ENCODE results near the gene APOLD1.
"Not testable (repeated sequence)": the region's sequence is repeated elsewhere in the genome, so short reads cannot be mapped to it uniquely, and the experiment has no call there.

Gene APOLD1

DNA sequence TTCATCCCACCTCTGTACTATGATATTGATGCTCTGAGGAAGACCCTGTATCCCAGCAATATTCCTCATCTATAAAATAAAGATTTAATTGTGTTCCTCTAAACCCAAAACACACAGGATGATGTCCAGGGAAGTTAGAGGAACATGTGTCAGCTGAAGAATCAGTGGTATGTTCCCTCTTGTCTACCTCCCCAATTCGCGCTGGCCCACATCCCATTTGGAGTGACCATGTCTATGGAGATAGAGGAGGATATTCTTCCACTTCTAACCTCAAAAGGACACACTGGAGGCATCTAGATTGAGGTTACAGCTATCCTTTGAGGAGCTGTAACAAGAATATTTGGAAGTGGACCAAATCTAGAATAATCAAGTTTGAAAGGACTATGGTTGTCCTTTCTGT lies 1.3 kb upstream of the APOLD1 start:
- in situ Hi-C loops (cut with MboI; ENCODE audit: low sequenced_read_pairs) = no loop called here

DNA sequence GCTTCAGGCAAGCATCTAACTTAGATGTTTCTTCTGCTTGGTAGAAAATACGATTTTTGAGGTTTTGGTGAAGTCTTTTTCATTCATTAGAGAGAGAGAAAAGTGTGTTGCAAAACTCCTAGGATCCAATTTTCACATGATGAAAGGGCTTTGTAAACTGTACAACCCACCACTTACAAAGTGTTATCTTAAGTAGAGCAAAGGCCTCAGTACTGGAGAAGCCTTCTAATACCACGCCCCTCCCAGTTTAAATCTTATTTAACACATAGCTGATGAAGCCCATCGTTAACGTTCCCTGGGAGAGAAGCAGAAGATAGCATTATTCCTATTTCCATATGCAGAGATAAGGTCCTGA lies 869 bp downstream of the APOLD1 start:
- in situ Hi-C loops (cut with MboI; ENCODE audit: low sequenced_read_pairs) = no loop called here

DNA sequence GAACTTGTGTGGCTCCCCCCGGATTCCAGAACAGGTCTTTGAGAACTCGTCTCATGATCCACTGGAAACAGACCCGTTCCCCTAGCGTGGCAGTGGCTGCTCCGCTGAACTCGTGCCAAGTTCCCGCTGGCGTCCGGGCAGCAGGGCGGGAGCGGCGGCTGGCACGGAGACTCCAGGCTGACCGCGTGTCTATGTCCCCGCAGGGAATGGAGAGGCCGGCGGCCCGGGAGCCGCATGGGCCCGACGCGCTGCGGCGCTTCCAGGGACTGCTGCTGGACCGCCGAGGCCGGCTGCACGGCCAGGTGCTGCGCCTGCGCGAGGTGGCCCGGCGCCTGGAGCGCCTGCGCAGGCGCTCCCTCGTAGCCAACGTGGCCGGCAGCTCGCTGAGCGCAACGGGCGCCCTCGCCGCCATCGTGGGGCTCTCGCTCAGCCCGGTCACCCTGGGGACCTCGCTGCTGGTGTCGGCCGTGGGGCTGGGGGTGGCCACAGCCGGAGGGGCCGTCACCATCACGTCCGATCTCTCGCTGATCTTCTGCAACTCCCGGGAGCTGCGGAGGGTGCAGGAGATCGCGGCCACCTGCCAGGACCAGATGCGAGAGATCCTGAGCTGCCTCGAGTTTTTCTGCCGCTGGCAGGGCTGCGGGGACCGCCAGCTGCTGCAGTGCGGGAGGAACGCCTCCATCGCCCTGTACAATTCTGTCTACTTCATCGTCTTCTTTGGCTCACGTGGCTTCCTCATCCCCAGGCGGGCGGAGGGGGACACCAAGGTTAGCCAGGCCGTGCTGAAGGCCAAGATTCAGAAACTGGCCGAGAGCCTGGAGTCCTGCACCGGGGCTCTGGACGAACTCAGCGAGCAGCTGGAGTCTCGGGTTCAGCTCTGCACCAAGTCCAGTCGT lies 1.5 kb downstream of the APOLD1 start:
- in situ Hi-C loops (cut with MboI; ENCODE audit: low sequenced_read_pairs) = no loop called here

DNA sequence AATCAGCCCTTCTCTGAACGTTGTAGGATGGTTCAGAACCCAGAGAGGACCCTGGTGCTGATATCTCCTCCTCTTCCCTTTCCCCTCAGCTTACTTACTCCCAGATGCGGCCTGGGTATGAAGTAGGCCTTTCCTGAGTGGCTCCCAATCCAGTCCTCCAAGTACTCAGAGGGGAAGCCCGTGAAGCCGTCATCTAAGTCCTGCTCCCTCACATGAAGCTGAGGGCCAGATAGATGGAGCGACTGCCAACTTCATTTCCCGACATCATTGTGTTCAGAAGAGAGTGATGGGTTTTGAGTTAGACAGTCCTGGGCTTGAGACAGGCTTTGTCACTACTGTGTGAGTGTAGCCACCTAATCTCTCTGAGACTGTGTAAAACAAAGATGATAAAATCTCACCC lies 2.7 kb downstream of the APOLD1 start:
- in situ Hi-C loops (cut with MboI; ENCODE audit: low sequenced_read_pairs) = no loop called here

DNA sequence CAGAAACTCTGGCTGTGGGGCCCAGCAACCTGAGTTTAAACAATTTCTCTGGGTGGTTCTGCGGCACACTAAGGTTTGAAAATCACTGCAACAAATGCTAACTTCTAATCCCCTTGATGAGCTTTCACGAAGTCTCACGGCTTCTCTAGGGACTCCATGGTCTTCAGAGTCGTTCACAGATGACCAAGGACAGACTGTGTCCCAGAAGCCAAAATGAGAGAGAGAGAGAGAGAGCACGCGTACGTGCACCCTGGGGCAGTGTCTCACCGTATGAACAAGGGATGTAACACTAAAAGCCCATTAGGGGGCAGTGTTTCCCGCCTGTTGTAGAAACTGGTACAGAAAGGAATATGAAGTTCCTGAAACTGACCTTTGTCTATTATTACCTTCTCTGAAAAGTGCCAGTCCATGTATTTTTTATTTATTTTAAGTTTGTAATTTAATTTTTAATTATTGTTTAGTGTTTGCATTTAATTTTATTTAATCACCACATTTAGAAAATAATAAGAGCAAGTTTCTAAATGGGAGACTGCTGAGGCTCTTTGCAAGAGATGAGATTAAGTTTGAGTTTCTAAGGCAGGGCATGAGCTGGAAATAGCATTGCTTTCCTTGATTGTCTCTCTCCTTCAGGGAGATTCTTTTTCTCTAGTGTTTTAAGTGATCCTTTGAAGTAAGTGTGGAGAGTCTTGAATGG lies 3.4 kb downstream of the APOLD1 start:
- in situ Hi-C loops (cut with MboI; ENCODE audit: low sequenced_read_pairs) = no loop called here

DNA sequence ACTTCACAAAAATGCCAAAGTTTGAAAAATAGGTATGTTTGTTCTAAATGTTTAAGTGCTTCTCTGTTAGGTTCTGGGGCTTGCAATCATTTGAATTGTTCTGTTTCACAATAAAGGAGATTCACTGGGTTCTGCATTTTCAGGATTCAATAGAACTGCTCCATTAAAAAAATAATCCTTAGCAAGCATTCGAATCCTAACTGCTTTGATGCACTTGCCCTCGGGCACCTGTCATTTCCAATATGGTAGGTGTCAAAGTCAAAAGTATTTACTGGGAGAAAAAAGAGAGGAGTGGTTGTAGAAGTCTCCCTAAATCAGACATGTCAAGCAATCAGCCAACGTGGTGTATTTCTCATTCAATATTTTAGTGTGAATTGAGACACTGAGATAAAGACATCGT lies 5.5 kb downstream of the APOLD1 start:
- in situ Hi-C loops (cut with MboI; ENCODE audit: low sequenced_read_pairs) = no loop called here

DNA sequence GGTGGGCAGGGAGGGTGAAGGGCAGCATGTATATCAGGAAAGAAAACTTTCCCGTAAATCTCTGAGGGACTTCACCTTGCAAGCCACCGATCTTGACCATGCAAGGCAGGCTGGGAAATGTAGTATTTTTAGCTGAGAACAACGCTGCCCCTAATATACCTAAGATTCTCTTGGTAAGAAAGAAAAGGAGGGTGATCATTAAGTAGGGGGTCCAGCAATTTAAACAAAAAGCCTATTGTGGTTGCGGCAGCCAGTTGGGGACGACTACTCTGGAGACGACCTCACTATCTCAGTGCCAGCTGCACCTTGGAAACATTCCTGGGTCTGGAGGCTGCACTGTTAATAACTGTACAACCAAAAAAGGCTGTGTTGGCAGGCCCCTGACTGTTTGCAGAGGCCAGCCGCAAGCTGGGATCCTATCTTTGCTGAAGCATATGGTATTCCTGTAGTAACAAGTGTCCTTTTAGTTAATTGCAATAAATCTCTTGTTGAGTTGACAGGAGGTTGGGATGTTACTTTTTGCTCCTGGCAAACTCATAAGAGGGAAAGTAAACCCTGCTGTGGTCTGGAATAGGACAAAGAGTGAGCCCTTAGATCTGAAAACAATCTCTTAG lies 6.4 kb downstream of the APOLD1 start:
- in situ Hi-C loops (cut with MboI; ENCODE audit: low sequenced_read_pairs) = no loop called here

DNA sequence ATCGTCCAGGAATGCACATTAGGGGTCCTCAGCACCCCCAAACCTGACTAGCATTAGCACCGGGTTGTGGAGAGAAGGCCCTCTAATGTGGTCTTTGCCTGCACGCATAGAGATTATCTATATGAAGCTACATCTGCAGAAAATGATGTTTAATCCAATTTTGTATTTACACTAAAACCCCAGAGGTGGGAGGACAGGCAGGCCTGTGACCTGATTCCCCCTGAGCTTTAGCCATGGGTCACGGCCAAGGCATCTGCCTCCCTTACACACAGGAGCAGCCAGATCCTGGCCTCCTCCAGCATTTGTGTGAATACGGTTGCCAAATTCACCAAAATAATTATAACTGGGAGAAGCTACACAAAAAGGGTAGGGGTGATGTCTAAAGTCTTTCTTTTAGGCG lies 7.0 kb downstream of the APOLD1 start:
- in situ Hi-C loops (cut with MboI; ENCODE audit: low sequenced_read_pairs) = no loop called here

DNA sequence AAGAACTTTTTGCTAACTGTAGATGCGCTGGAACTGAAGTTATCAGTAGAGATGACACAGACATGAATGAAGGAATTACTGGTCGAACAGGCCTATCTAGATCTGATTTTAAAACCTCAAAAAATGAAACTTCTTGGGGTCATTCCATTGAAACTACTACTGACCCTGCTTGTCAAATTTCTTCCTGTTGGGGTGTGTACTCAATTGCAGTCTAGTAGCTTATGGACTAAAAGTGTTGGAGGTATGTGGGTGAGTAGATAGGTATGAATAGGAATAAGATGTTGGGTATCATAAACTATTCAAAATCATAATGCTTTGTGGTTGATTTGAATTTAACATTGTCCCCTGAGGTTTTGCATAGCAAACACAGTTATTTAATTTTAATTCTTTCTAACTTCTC lies 9.2 kb downstream of the APOLD1 start:
- in situ Hi-C loops (cut with MboI; ENCODE audit: low sequenced_read_pairs) = no loop called here

DNA sequence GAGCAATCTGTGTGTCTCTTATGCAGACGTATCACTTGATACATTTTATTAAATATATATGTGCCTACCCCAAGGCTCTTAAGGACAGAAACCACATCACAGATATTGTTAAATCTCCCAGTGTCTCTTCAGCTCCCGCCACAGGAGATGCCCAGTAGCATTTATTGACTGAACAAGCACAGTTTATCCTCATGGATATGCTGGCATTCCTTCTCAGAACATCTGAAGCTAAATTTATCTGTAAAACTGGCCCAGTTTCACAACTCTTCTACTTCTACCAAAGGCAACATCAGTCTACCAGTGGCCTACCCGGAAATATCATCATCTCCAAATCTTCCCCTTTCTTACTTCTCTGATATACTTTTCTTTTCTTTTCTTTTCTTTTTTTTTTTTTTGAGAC lies 10.7 kb downstream of the APOLD1 start:
- in situ Hi-C loops (cut with MboI; ENCODE audit: low sequenced_read_pairs) = no loop called here

DNA sequence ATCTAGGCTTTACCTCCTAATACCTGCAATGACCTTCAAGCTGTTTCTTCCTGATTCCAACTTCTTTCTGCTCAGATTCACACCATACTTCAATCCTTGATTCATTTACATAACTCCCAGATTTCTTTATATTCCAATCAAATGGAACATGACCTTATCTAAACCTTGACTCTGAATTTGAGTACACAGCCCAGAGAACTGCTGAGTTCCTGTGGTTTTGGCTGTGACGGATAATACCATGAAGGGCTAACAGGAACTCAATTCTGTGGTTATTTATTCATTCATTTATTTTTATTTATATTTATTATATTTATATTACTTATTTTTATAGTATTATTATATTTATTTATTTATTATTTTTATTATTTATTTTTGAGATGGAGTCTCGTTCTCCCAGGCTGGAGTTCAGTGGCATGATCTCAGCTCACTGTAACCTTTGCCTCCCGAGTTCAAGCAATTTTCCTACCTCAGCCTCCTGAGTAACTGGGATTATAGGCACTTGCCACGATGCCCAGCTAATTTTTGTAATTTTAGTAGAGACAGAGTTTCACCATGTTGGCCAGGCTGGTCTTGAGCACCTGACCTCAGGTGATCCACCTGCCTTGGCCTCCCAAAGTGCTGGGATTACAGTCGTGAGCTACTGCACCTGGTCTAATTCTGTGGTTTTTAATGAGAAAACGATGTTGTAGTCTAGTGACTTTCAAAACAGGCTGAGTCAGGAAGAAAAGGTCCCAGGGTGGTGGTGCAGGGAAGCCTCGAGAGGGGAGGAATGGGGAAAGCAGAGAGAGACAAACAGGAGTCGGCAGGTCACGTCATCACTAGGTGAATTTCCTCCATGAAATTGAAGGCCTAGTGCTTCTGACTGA lies 11.7 kb downstream of the APOLD1 start:
- in situ Hi-C loops (cut with MboI; ENCODE audit: low sequenced_read_pairs) = no loop called here

DNA sequence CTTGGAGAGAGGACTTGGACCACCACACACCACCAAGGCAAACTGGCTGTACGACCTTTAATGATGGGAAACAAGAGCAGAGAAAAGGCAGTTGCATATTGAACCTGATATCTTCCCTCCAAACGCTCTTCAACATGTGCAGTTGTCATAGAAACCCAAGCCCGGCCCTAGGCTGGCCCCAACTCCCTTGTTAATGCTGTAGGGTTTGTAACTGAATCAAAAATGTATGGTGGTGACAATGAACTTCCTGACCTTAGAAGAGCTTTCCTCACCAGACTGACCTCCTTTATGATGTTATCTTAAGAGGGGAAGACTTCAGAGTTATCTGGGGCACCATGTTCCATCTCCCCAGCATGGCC lies 12.3 kb downstream of the APOLD1 start:
- in situ Hi-C loops (cut with MboI; ENCODE audit: low sequenced_read_pairs) = no loop called here

DNA sequence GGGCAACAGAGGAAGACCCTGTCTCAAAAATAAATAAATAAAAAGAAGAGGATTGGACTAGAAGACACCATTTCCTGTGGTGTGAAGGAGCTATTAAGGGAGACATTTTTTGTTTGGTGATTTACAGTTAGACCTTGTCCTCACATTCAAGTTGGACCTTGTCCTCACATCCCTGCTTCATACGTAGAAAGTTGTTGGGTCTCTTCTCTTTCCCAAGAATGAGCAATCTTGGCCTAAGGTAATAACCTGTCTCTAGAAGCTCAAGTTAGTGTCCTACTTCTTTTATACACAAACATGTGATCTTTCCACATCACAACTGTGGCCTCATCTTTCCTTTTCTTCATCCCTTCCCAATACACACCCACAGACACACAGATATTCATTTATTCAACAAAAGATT lies 13.0 kb downstream of the APOLD1 start:
- in situ Hi-C loops (cut with MboI; ENCODE audit: low sequenced_read_pairs) = no loop called here

DNA sequence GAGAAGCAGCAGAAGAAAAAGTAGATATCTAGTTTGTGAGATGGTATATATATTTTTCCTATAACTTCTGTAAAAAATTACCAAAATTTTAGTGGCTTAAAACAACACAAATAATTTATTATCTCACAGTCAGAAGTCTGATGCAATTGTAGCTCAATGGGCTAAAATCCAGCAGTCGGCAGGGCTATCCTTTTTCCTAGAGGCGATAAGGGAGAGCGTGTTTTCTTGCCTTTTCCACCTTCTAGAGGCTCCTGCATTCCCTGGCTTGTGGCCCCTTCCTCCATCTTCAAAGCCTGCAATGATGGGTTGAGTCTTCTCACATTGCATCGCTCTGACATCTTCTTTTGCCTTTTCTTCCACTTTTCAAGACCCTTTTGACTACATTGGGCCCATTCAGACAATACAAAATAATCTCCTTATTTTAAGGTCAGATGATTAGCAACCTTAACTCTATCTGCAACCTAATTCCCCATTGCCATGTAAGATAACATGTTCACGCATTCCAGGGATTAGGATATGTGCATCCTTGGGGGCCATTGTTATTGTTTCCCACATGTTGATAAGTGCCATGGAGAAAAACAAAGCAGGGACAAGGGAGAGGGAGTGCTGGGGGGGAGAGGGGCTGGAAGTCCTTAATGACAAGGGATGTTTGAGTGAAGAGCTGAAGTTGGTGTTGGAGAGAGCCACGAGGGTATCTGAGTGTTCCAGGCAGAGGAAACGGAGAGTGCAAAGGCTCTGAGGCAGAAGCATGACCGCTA lies 13.9 kb downstream of the APOLD1 start:
- in situ Hi-C loops (cut with MboI; ENCODE audit: low sequenced_read_pairs) = no loop called here

DNA sequence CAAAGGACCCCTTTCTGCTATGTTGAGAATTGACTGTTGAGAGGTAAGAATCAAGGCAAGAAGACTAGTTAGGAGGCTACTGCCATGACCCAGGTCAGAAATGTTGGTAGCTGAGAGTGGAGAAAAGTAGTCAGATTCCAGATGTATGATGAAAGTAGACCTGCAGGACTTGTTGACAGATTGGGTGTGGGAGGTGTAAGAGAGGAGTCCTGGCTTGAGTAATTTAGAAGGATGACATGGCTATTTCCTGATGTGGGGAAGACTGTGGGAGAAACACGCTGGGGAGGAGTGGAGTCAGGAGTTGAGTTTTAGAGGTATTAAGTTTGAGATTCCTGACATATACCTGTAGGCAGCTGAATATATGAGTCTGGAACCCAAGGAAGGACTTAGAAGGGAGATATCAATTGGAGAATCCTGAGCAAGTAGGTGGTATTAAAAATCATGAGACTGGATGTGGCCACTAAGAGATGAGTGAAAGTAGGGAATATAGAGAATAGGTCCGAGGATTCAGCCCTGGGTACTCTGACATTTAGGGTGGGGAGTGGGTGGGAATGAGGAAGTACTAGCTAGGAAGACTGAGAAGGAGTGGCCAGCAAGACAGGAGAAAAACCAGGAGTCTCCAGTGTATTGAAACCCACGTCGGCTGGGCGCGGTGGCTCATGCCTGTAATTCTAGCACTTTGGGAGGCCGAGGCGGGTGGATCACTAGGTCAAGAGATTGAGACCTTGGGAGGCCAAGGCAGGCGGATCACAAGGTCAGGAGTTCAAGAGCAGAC lies 15.1 kb downstream of the APOLD1 start:
- in situ Hi-C loops (cut with MboI; ENCODE audit: low sequenced_read_pairs) = no loop called here

DNA sequence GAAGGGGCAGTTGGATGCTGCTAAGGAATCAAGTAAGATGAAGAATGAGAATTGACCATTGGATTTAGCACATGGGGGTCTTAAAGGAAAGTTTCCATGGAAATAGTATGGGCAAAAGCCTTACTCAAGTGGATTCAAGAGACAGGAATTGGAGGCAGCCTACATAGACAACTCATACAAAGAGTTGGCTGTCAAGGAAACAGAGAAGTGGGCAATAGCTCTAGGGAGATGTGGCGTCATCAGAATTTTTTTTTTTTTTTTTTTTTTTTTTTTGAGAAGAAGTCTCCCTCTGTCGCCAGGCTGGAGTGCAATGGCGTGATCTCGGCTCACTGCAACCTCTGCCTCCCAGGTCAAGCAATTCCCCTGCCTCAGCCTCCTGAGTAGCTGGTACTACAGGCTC lies 16.2 kb downstream of the APOLD1 start:
- in situ Hi-C loops (cut with MboI; ENCODE audit: low sequenced_read_pairs) = not testable (repeated sequence)

DNA sequence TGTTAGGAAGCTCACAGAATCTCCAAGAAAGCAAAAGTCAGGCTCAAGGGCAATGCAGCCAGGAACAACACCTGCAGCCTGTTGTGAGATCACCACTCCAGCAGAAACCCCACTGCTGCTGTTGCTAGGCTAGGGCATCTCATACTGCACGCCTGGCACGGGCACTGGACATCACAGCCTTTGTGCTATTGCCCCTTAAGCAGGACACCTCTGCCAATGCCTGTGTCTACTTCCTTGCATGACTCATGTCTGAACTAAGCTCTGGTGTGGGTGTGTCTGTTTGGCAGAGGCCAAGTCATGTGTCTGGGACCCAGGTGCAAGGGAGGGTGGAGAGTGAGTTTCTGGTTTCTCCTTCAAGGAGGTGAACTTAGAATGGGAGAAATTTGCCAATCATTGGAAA lies 17.7 kb downstream of the APOLD1 start:
- in situ Hi-C loops (cut with MboI; ENCODE audit: low sequenced_read_pairs) = no loop called here

DNA sequence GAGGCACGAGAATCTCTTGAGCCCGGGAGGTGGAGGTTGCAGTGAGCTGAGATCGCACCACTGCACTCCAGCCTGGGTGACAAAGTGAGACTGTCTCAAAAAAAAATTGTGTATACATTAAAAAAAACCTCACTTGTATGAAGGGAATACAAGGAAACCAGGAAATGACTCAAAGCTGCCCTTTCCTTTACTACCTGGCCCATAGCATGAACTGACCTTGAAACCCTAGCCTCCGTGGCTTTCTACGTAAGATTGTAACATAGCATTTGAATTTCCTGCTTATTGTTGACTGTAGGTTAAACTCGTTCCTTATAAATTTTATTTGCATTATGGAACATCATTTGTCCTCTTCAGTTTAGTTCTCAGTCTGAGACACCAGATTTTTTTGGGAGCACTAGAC lies 18.6 kb downstream of the APOLD1 start:
- in situ Hi-C loops (cut with MboI; ENCODE audit: low sequenced_read_pairs) = no loop called here

DNA sequence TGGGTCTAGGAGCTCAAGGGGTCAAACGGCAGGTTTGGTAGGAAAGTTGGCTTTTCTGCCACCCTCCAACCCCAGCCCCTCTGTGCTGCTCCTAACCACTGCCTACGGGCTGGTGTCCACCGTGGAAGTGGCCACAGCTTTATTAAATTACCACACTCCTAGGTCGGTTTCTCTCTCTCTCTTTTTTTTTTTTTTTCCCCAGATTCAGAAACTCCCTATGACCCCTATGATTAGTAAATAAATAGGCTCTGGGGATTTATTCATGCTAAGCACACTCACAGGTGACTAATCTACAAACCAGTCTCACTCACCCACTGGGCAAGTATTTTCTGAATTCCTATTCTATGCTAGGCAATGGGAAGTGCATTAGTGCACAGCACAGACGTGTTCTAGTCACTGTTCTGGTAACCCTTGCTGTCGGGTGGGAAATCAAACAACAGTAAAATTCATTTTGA lies 19.0 kb downstream of the APOLD1 start:
- in situ Hi-C loops (cut with MboI; ENCODE audit: low sequenced_read_pairs) = no loop called here
